CD14-positive monocyte (primary cell): ENCODE data around the gene DDX46. TPM values are rescaled to one million over a fixed set of nuclear protein-coding genes. Genes with fewer than 3 reads are reported as not detected.

Experiments used
- DNase-seq, 3 donors: peaks; one replicate each; pipeline ENCODE4 v3.0.0-alpha.2; 2011 to 2022
- H2AFZ ChIP-seq: 2 replicates; pipeline ENCODE4 v1.6.0; 2012; ENCODE audit warnings: mild to moderate bottlenecking, low read depth, low read length, inconsistent platforms; ENCODE audit not compliant: insufficient read depth, poor library complexity, severe bottlenecking
- H3K27ac ChIP-seq, 2 donors: 1 replicate in 1 of 2; 2 replicates in 1 of 2; pipeline ENCODE4 v1.5.1; 2012 to 2013; ENCODE audit warnings: low read length in 2 of 2, control low read depth in 1 of 2, inconsistent platforms in 1 of 2, low read depth in 1 of 2, mild to moderate bottlenecking in 1 of 2
- H3K27me3 ChIP-seq, 2 donors: one replicate each; pipeline versions ENCODE4 v1.6.0 to v1.6.1; 2011 to 2013; ENCODE audit warnings: low read length in 2 of 2; ENCODE audit not compliant: control insufficient read depth in 2 of 2, insufficient read depth in 2 of 2
- H3K36me3 ChIP-seq, 2 donors: replicated peaks in 1 of 2; 1 replicate in 1 of 2; 2 replicates in 1 of 2; pipeline versions ENCODE4 v1.5.1 to v1.6.1; 2012 to 2013; ENCODE audit warnings: low read length in 2 of 2, control low read depth in 1 of 2, inconsistent platforms in 1 of 2, mild to moderate bottlenecking in 1 of 2; ENCODE audit not compliant: insufficient read depth in 2 of 2, control insufficient read depth in 1 of 2
- H3K4me1 ChIP-seq, 2 donors: 1 replicate in 1 of 2; 2 replicates in 1 of 2; pipeline versions ENCODE4 v1.5.1 to v1.6.1; 2012 to 2013; ENCODE audit warnings: low read length in 2 of 2, control low read depth in 1 of 2, inconsistent platforms in 1 of 2, mild to moderate bottlenecking in 1 of 2, moderate library complexity in 1 of 2; ENCODE audit not compliant: insufficient read depth in 2 of 2, control insufficient read depth in 1 of 2
- H3K4me2 ChIP-seq: replicated peaks from 2 replicates; pipeline ENCODE3; 2012; ENCODE audit warnings: low read length, moderate library complexity, mild to moderate bottlenecking; ENCODE audit not compliant: poor library complexity, severe bottlenecking; ENCODE audit errors: extremely low read depth
- H3K4me3 ChIP-seq, 3 experiments: fragments of 200-600 bp in 1 of 3; sonication (generic) in 1 of 3; replicated peaks in 1 of 3; 1 replicate in 2 of 3; 2 replicates in 1 of 3; pipeline ENCODE4 v1.5.1; 2011 to 2013; ENCODE audit warnings: low read length in 3 of 3, mild to moderate bottlenecking in 3 of 3, control low read depth in 2 of 3, low read depth in 2 of 3, inconsistent platforms in 1 of 3, moderate library complexity in 1 of 3
- H3K79me2 ChIP-seq: 2 replicates; pipeline ENCODE4 v1.6.0; 2012; ENCODE audit warnings: mild to moderate bottlenecking, control low read depth, inconsistent platforms, low read length, moderate library complexity; ENCODE audit not compliant: insufficient read depth
- H3K9ac ChIP-seq: 2 replicates; pipeline ENCODE4 v1.6.0; 2017; ENCODE audit warnings: low read length, mild to moderate bottlenecking; ENCODE audit not compliant: insufficient read depth, poor library complexity, severe bottlenecking
- H3K9me3 ChIP-seq, 2 donors: replicated peaks in 1 of 2; 1 replicate in 1 of 2; 2 replicates in 1 of 2; pipeline versions ENCODE4 v1.5.1 to v1.6.1; 2012 to 2013; ENCODE audit warnings: low read length in 2 of 2, control low read depth in 1 of 2; ENCODE audit not compliant: control insufficient read depth in 1 of 2, insufficient read depth in 1 of 2
- H4K20me1 ChIP-seq: 2 replicates; pipeline ENCODE4 v1.6.0; 2012; ENCODE audit warnings: mild to moderate bottlenecking, low read length, control low read depth, moderate library complexity; ENCODE audit not compliant: insufficient read depth
- H3K27ac Mint-ChIP-seq, 7 donors: one replicate each; pipeline ENCODE4 v1.8.0; 2020; ENCODE audit warnings: mild to moderate bottlenecking in 7 of 7, mixed read lengths in 7 of 7, moderate library complexity in 6 of 7, inconsistent platforms in 2 of 7
- H3K27me3 Mint-ChIP-seq, 3 donors: one replicate each; pipeline ENCODE4 v1.8.0; 2021 to 2022; ENCODE audit warnings: low read depth in 3 of 3, mild to moderate bottlenecking in 3 of 3, mixed read lengths in 3 of 3, moderate library complexity in 3 of 3, inconsistent platforms in 1 of 3
- H3K36me3 Mint-ChIP-seq, 2 donors: one replicate each; pipeline ENCODE4 v1.8.0; 2020; ENCODE audit warnings: mixed read lengths in 2 of 2, inconsistent platforms in 1 of 2, mild to moderate bottlenecking in 1 of 2
- H3K4me1 Mint-ChIP-seq: one replicate; pipeline ENCODE4 v1.8.0; 2020; ENCODE audit warnings: mild to moderate bottlenecking, mixed read lengths
- H3K4me3 Mint-ChIP-seq, 2 donors: one replicate each; pipeline ENCODE4 v1.8.0; 2020; ENCODE audit warnings: mild to moderate bottlenecking in 2 of 2, mixed read lengths in 2 of 2, moderate library complexity in 1 of 2
- H3K9me3 Mint-ChIP-seq, 7 donors: one replicate each; pipeline ENCODE4 v1.8.0; 2020 to 2022; ENCODE audit warnings: mixed read lengths in 7 of 7, mild to moderate bottlenecking in 6 of 7, moderate library complexity in 6 of 7, inconsistent platforms in 2 of 7
- WGBS: methylation state at CpG from one replicate; pipeline ENCODE4 v1.1.5; 2013; ENCODE audit warnings: missing lambda C conversion rate; ENCODE audit not compliant: insufficient coverage; 5-methylcytosine and 5-hydroxymethylcytosine counted together
- intact Hi-C, 2 donors: fragments of 100-400 bp; cut with micrococcal nuclease; formaldehyde crosslinking; loops; one replicate each; pipeline versions ENCODE4 v1.15.0 to v1.15.1; 2023
- polyA plus RNA-seq, 3 donors: library from polyadenylated mRNA; depleted of rRNA in 1 of 3; unstranded in 2 of 3; stranded (reverse) in 1 of 3; fragments of 300-500 nt in 2 of 3; fragments of >200 nt in 1 of 3; fragmentation: Illumina TruSeq in 2 of 3; gene quantifications; 1 replicate in 2 of 3; 2 replicates in 1 of 3; pipeline ENCODE4 v1.2.3, GENCODE V29; 2012 to 2021
- small RNA-seq: library from RNA; depleted of rRNA; stranded (forward); fragments of <200 nt; gene quantifications from one replicate; pipeline ENCODE3, GENCODE V24; 2012; ENCODE audit warnings: low read depth; ENCODE audit not compliant: insufficient read length
- TF ChIP-seq, protein P1 (sequence below): fragments of 200-600 bp; IDR thresholded peaks from one replicate; pipeline ENCODE4 v1.8.0; 2022; ENCODE audit warnings: antibody characterized with exemption, mild to moderate bottlenecking

DDX46 gene
- polyA plus RNA-seq, 3 donors = 7.6 to 22.3 (median 11.8) TPM

DNA sequence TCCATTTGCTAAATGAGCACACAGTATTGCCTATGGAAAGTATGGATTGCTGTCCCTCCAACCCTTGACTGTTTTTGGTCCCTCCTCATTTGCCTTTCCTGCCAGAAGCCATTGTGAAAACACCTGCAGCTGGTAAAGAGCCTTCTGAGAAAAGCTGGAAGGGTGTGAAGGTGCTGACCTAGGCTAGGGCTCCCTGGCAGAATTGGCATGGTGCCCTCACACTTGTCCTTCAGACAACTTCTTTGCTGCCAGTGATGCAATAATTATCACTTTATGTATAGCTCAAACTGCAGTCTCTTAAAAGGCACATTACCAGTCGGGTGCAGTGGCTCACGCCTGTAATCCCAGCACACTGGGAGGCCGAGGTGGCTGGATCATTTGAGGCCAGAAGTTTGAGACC is 119.8 kb downstream of the DDX46 start:
- Histone ChIP-seq H2AFZ (no peak overlapping the region), H4K20me1 (peaks cover 20% of the 10 kb centered on the region), H3K9ac (no peak overlapping the region), H3K4me1 (peaks cover 13 to 20% of the 10 kb centered on the region in 2 donors), H3K27ac (no peak overlapping the region), H3K36me3 (peaks cover 0 to 14% of the 10 kb centered on the region in 2 donors), H3K27me3 (no peaks in the 10 kb centered on the region), H3K4me2 (no peak overlapping the region), H3K9me3 (no peaks in the 10 kb centered on the region), H3K79me2 (peaks cover 64% of the 10 kb centered on the region), H3K4me3 (no peak overlapping the region)
- no peak for DNase-seq
- intact Hi-C loops = no loop called here
- Mint-ChIP-seq H3K9me3 (peaks cover 0 to 5% (median 0%) of the 10 kb centered on the region in 7 donors), H3K4me3 (no peak overlapping the region), H3K27me3 (peaks cover 0 to 2% (median 0%) of the 10 kb centered on the region in 3 donors), H3K36me3 (peaks cover 21 to 31% of the 10 kb centered on the region in 2 donors), H3K4me1 (peaks cover 25% of the 10 kb centered on the region), H3K27ac (peak overlapping the region in 1 of 7 donors; percentile 75)
- no CpG with 5 or more reads among the region's 3 CpGs for WGBS
- TF ChIP-seq, protein P1, sequence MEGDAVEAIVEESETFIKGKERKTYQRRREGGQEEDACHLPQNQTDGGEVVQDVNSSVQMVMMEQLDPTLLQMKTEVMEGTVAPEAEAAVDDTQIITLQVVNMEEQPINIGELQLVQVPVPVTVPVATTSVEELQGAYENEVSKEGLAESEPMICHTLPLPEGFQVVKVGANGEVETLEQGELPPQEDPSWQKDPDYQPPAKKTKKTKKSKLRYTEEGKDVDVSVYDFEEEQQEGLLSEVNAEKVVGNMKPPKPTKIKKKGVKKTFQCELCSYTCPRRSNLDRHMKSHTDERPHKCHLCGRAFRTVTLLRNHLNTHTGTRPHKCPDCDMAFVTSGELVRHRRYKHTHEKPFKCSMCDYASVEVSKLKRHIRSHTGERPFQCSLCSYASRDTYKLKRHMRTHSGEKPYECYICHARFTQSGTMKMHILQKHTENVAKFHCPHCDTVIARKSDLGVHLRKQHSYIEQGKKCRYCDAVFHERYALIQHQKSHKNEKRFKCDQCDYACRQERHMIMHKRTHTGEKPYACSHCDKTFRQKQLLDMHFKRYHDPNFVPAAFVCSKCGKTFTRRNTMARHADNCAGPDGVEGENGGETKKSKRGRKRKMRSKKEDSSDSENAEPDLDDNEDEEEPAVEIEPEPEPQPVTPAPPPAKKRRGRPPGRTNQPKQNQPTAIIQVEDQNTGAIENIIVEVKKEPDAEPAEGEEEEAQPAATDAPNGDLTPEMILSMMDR = no peak

GRCh38 chr5:134879456-134879855 is 120.9 kb downstream of the DDX46 start:
- H3K27ac Mint-ChIP-seq = peak overlapping the region in 1 of 7 donors; percentile 21

More at GRCh38 chr5:134879456-134879855, 120.9 kb downstream of the DDX46 start:
- Histone ChIP-seq H3K79me2 (peaks cover 63% of the 10 kb centered on the region), H2AFZ (no peak overlapping the region), H3K27ac (no peak overlapping the region), H3K27me3 (no peaks in the 10 kb centered on the region), H3K4me1 (peaks cover 6 to 13% of the 10 kb centered on the region in 2 donors), H4K20me1 (peaks cover 24% of the 10 kb centered on the region), H3K4me2 (no peak overlapping the region), H3K36me3 (peaks cover 0 to 14% of the 10 kb centered on the region in 2 donors), H3K4me3 (no peak overlapping the region), H3K9me3 (no peaks in the 10 kb centered on the region), H3K9ac (no peak overlapping the region)
- H3K27me3 Mint-ChIP-seq = peaks cover 0 to 2% (median 0%) of the 10 kb centered on the region in 3 donors
- TF ChIP-seq, protein P1 = no peak
- peaks cover 0 to 2% (median 0%) of the 10 kb centered on the region in 7 donors for H3K9me3 Mint-ChIP-seq
- DNase-seq = no peak
- intact Hi-C loops = no loop called here
- WGBS = 100% methylated on average over 3 of the region's 3 CpGs
- H3K4me1 Mint-ChIP-seq = peaks cover 23% of the 10 kb centered on the region
- peaks cover 21 to 31% of the 10 kb centered on the region in 2 donors for H3K36me3 Mint-ChIP-seq
- peak overlapping the region in 1 of 2 donors; percentile 41 for H3K4me3 Mint-ChIP-seq

Small RNA genes within 50 kb of the gene (small RNA-seq; reads per million reads assigned to genes)
- gene RNU6-757P = not detected

Other genes starting within 250 kb of the DDX46 start
- 10 to 100 TPM in 1 of 3 donors, 1 to 10 TPM in 2; 2.1 to 10.2 (median 3.1) TPM for gene JADE2, start 233.1 kb upstream of the DDX46 start, polyA plus RNA-seq
- gene SAR1B, start 126.0 kb upstream of the DDX46 start, polyA plus RNA-seq = 10 to 100 TPM; 21.5 to 65.7 (median 62.3) TPM
- 1 to 10 TPM; 4.9 to 8.5 (median 7.7) TPM for gene SEC24A, start 110.0 kb upstream of the DDX46 start, polyA plus RNA-seq
- 10 to 100 TPM; 17.5 to 20.8 (median 17.8) TPM for gene CAMLG, start 20.2 kb upstream of the DDX46 start, polyA plus RNA-seq
- gene C5orf24, start 87.2 kb downstream of the DDX46 start, polyA plus RNA-seq = 10 to 100 TPM in 1 of 3 donors, 1 to 10 TPM in 2; 5.6 to 17.1 (median 6.6) TPM
- gene TXNDC15, start 115.6 kb downstream of the DDX46 start, polyA plus RNA-seq = 10 to 100 TPM; 24.1 to 30.9 (median 28.0) TPM
- gene PCBD2, start 146.4 kb downstream of the DDX46 start, polyA plus RNA-seq = 10 to 100 TPM in 1 of 3 donors, 1 to 10 TPM in 2; 9.0 to 12.6 (median 9.0) TPM
- under 1 TPM; 0.15 to 0.60 (median 0.52) TPM for gene CATSPER3, start 209.1 kb downstream of the DDX46 start, polyA plus RNA-seq